GM04504 (cell line): ENCODE measurements around the gene USP32.
A peak's percentile ranks its signal among the peaks of the same experiment; 100 is the strongest.
"Not testable (repeated sequence)": the region's sequence is repeated elsewhere in the genome, so short reads cannot be mapped to it uniquely, and the experiment has no call there.

Experiments used
- DNase-seq: peaks from one replicate; pipeline ENCODE4 v3.0.0-alpha.2; 2012; ENCODE audit warnings: low read depth

Gene USP32

DNA sequence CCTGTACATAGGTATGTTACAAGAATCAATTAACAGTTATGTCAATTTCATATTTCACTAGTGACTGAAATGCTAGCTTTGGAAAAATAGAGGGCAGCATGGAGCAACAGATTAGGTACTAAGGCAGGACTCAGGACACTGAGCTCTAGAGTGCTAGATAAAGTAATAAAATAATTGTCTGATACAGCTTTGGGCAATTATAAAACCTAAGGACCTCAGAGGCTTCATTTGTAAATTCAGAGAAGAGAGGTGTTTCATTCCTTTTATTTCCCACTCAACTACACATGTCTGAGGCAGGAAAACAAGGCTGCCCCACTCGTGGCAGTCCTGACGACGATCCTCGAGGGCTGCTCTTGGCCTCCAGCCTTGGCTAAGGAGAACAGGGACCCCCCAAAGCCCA, 160.7 kb downstream of the USP32 start:
- DNase-seq: no peak

DNA sequence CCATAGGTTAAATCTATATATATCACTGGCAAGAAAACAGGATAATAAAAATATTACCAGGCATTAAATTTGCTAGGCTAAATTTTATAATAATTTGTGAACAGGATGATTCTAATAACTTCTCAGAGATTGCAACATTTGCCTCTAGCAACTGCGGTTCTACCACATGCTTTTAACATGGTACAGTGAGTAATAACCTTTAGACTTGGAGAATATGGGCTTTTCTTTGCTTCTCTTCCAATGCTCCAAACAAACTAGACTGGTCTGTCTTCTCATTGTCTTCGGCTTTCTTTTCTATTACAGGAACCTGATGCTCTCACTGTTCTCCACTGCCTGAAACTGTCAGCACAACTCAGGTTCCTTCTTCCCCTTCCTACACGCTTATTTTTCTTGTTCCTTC, 161.6 kb downstream of the USP32 start:
- no peak for DNase-seq

DNA sequence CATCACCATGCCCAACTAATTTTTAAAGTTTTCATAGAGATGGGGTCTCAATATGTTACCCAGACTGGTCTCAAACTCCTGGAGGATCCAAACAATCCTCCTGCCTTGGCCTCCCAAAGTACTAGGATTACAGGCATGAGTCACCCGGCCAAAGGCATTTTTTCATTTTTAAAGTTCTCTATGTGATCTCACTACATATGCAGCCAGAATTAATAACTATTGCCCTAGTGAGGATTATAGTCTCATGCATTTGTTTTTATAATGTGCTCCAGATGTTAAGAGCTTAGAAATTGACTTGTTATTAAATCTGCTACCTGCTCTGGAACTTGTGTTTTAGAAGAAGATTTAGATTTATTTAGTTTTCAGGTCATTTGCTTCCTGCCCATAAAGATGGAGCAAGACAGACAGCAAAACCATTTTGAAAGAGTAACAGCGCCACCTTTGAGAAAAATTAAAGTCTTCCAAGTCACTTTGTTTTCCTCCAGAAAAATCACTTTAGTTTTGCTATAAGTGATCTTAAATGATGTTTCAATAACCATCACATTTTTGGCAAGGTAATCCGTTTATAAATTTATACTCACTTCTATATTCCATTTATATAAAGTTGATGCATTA, 162.6 kb downstream of the USP32 start:
- no peak for DNase-seq

DNA sequence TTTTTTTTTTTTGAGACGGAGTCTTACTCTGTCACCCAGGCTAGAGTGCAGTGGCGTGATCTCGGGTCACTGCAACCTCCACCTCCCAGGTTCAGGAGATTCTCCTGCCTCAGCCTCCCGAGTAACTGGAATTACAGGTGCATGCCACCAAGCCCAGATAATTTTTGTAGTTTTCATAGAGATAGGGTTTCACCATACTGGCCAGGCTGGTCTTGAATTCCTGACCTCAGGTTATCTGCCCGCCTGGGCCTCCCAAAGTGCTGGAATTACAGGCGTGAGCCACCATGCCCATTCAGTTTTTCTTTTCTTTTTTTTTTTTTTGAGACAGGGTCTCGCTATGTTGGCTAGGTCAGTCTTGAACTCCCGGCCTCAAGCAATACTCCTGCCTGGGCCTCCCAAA, 164.7 kb downstream of the USP32 start:
- DNase-seq: not testable (repeated sequence)

DNA sequence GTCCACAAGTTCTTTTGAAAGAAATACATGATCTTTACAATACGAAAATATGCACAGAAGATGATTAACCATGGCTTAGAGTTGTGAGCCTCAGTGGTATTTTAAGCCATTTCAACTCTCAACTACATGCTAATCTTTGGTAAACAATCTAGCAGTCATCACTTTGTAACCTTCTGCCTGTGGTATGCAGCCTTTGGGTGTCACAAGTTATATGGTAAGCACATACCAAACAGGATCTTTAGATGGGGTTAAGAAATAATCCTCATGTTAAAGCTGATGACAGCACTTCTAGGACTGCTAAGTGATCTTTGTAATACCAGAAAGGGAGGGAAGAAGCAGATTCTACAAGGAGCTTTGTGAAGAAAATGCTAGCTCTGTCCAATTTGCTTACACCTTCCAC, 167.9 kb downstream of the USP32 start:
- DNase-seq: no peak

DNA sequence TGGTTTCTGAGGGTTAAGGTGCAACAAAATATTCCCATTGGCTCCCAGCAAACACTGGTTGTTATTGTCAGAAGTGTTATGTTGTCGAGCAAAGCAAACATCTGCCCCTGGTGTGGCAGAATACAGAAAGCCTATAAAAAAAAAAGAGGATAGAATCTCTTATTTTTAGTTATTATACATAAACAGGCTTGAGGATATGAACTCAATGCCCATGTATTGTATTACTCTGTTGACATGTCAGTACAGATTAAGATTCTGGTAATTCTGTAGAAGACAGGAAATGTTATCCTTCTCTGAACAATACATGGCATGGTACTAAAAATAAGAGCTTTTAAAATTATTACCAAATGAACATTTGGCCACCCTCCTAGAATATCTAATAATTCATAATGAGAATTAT, 168.5 kb downstream of the USP32 start:
- no peak for DNase-seq

DNA sequence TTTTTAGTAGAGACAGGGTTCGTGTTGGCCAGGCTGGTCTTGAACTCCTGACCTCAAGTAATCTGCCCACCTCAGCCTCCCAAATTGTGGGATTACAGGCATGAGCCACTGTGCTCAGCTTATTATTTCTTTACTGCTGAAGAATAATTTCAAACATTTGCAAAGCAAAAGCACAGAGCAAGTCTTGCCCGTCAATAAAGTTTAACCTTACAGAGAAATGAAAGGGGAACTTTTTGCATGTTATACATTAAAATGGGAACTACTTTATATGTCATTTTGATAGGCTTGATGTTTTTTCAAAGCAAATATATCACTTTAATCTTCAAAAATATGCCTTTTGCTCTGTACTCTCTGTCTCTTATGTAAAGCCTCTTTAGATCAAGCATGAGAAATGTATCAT, 173.2 kb downstream of the USP32 start:
- not testable (repeated sequence) for DNase-seq

DNA sequence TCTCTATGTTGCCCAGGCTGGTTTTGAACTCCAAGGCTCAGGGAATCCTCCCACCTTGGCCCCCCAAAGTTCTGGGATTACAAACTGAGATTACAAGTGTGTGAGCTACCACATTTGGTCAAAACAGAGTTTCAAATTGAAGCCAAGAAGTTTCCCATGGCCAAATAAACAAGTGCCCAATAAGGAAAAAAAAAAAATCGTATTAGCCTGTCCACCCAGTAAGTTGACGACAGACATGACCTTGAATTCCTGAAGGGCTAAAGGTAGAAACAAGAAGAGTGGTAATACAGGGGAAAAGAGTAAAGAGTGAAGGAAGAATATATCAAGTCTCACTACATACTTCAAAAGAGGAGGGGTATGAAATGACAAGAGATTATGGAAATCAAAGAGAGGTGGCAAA, 176.0 kb downstream of the USP32 start:
- not testable (repeated sequence) for DNase-seq

DNA sequence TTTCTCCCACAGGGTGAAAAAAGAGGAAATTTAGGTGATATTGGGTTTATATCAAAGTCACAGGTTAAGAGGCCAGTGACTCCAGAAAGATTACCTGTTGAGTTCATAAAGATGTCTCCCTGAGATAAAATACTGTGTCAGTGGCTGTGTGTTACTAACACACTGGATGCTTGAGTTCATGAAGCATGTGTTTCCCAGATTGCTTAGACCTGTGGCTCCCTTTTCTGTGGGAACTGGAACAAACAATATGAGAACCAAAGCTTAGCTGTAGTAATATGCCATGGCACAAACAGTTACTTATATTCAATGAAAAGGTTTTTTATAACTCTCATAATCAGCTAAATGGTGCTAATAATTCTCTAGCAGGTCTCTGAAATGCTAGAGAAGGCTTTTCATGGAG, 180.7 kb downstream of the USP32 start:
- DNase-seq: not testable (repeated sequence)

DNA sequence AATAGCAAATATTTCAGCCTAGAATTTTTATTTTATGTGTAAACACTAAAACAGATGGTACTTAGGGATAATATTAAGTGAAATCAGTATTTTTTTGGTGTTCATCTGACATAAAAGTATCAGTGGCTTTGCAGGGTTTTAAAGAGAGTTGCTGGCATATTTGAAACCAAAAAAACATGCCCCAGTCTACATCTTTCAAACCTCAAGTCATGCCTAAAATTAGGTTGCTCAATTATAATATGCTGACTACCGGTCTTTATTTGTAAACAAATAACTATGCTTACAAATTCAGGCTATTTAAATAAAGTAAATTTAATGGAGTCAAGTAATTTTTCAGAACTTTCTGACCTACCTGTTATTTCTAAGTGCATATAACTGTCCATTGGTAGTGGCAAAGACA, 183.6 kb downstream of the USP32 start:
- not testable (repeated sequence) for DNase-seq

DNA sequence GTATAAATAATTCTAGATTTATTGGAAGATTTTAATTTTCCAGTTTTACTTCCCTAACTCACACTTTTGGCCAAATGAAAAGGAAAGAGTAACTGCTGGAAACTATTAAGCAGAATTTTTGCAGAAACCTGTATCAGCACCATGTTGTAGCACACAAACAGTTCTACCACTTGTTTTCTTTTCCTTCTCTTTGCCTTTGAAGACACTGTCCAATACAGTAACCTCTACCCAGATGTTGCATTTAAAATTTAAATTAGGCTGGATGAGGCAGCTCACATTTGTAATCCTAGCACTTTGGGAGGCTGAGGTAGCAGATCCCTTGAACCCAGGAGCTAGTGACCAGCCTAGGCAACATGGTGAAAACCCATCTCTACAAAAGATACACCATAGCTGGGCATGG, 186.2 kb downstream of the USP32 start:
- DNase-seq: not testable (repeated sequence)

DNA sequence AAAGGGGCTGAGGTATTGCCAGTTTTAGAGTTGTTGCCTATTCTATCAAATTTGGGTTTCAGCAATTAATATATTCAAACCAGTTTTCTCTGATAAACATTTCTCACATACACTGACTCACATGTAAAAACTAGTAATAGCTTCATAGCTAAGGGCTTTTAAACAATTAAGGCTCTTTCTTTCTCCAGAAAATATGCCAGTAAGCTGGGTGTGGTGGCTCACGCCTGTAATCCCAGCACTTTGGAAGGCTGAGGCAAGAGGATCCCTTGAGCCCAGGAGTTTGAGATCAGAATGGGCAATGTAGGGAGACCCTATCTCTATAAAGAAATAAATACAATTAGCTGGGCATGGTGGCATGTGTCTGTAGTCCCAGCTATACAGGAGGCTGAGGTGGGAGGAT, 193.3 kb downstream of the USP32 start:
- DNase-seq: not testable (repeated sequence)

DNA sequence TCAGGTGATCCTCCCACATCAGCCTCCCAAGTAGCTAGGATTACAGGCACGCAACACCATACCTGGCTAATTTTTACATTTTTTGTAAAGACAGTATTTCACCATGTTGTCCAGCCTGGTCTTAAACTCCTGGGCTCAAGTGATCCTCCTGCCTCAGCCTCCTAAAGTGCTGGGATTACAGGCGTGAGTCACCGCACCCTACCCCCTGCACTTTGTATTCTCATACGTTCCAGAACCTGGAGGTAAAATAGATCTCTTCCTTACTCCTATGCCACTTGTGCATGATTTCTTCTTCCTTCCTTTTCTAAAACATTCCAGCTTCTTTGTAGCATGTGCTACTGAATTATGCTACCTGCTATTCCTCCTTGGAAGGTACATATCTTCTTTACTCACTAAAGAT, 197.8 kb downstream of the USP32 start:
- DNase-seq: not testable (repeated sequence)

DNA sequence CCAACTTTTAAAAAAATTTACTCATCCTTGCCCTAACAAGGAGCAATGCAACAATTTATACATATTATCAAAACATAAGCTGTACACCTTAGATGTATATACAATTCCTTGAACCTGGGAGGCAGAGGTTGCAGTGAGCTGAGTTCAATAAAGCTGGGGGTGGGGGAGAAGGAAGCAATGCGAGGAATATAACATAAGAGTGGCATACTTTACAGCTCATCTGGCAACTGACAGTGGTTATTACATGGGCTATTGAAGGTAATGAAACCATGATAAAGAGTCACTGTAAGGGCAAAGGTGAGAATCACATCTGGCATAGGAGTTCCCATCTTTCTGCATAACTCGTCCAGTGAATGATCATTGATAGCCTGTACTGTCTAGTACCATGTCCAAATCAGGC, 198.5 kb downstream of the USP32 start:
- no peak for DNase-seq

DNA sequence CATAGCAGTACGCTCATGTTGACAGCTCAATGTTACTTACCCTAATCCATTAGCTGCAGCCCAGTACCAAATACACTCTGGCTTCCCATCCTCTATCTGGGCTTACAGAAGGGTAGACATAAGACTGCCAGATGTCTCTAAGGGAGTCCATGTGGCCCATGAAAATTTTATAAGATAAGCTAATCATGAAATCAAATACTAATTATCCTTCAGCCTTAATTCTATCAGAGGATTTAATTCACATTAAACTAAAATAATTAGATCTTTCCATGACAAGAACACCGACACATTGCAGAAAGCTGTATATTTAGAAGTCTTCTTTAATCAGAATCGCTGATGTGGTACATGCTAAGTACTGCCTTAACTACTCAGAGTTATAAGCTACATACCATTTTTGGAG, 198.9 kb downstream of the USP32 start:
- DNase-seq: not testable (repeated sequence)

DNA sequence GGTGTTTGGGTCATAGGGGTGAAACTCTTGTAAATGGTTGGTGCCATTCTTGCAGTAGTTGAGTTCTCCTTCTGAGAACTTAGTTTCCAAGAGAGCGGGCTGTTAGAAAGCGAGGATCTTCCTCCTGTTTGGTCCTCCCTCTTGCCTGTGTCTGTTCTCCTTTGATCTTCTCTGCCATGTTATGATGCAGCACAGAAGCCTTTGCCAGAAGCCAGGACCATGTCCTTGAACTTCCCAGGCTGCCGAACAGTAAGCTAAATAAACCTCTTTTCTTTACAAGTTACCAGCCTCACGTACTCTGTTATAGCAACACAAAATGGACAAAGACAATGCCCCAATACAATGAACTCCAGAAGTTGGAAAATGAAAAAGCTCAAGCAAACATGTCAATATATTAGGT, 201.9 kb downstream of the USP32 start:
- not testable (repeated sequence) for DNase-seq

DNA sequence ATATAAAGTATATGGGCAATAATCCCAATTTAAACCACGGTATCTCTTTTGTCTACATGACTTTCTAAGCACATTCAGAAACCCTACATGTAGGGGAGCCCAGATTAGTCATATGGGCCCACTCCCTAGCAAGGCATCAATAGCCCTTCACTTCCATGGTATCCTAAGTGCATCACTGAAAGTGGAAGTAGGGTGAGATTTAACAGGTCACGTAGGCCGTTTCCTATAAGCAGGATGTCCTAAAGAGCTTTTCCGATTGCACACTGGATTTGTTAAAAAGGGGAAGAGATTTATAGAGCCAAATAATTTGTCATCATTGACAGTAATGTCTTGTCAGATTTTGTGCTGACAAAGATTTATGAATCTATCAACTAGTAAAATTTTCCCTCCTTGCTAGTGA, 203.2 kb downstream of the USP32 start:
- no peak for DNase-seq

DNA sequence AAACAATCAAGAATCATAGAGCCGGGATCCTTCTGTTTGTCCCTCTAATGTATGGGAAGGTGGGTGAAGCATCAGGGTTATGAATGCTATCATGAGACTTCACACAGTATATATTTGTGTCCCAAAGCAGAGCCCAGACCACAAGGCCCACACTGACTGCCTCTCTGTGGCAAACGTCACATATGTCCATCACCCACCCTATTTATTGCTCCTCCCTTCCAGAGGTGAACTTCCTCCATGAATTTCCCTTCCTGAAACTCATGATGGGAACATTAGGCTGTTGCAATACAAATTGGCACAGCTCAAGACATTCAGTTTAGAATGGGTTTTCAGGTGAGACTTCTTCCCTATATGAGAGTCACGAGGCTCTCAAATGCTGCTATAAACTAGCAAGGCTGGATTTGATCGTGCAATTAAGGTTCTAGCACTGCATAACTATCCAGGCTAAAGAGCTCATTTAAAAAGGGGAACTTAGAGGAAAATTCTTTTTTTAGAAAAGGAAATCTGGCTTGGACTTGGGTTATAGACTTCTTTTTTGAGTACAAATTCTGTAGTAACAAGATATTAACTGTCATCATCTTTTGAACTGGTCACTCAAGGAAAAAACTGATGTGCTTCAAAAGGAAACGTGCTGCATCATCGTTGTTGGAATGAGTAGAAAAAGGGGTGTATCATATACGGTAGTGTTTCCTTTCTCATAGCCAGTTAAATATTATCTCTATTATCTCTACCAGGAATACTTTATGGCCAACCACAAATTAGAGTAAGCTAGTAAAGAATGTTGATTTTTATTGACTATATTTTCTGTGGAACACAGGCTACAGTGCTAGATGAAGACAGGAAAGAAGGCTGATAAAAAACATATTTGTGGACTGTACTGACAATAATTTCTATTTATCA, 204.8 kb downstream of the USP32 start:
- DNase-seq: peak; percentile 63

DNA sequence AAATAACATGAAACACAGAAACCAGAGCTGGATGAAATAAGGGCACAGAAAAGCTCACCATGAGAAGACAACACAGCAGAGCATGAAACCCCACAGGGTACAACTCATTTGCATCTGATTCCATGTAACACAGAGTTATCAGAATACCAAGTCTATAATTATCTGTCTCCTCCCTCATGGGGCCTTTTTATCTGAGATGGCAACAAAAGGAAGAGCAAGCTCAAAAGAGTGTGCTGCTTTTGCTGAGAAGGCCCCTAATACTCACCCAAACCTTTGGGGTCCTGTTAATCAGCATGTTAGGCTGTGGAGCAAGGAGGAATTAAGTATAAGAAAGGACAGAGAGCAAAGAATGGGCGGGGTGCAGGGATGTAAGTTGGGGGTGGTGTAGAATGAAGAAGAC, 205.6 kb downstream of the USP32 start:
- not testable (repeated sequence) for DNase-seq

DNA sequence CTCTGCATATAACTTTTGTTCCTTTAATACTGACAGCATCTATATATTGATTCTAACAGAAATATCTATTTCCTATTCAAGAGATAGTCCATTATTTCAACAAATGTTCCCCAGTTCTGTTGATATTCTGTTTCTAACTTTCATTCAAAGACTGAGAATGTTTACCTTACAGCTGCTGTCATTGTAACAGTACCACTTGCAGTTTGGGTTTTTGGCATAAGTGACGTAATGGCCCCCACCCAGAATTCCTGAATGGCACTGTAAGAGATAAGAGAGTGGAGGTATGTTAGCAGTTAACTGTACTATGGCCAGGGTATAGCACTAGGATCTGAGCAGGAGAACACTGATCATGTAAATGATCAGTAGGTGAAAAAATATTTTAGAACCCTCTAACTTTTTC, 211.6 kb downstream of the USP32 start:
- not testable (repeated sequence) for DNase-seq

DNA sequence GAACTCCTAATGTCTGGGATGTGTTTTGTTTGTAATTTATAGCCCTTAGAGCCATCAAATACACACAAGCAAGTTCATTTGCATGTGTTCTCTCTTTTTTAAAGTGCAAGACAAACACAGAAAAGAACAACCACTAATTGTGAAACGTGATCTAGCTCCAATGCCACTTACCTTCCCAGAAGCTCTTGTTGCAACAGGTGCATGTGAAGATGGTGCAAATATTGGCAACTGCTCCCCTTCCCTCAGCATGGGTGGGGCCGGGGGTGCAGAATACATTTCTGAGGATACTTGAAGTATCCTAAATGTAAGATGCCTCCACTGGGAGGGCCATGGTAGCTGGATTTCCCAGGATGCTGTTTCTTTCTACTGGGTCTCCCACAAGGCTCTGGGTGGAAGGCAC, 213.8 kb downstream of the USP32 start:
- not testable (repeated sequence) for DNase-seq

DNA sequence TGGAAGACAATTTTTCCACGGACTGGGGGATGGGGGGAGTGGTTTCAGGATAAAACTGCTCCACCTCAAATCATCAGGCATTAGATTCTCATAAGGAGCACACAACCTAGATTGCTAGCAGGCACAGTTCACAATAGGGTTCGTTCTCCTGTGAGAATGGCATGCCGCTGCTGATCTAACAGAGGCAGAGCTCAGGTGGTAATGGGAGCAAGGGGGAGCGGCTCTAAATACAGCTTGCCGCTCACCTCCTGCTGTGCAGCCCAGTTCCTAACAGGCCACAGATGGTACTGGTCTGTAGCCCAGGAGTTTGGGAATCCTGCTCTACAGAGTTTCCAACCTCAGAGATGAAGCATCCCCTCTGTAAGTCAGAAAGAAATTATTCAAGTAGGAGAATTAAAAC, 215.2 kb downstream of the USP32 start:
- DNase-seq: not testable (repeated sequence)

DNA sequence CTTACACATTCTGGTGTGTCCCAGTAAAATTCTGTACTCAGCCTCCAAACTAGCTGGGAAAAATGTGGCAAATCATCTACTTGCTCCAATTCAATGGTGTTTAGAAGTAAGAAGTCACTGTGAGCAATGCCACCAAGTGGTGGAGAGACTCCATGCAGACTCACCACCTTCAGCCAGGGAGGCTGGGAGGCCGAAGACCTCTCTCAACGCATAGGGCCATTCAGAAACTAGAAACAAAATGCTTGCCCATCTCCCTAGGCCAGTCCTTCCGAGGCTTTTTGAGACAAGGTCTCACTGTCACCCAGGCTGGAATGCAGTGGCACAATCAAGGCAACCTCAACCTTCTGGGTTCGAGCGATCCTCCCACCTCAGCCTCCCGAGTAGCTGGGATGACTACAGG, 217.2 kb downstream of the USP32 start:
- not testable (repeated sequence) for DNase-seq

DNA sequence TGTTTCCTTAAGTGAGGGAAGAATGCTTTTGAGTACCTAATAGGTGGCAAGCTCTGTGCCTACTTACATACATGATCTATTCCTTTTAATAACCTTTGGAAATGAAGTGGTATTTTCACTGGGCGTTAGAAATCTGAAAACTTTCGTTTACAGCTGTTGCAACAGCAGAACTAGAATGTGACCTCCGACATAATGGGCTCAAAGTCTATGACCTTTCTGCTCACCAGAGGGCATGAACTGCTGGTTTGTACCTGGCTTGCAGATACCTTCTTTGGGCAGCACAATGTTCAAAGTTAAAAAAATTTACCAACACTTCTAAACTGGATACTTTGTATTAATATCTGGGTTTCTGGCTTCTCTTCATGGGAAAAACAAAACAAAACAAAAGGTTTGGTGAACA, 217.9 kb downstream of the USP32 start:
- DNase-seq: no peak
